PC-9 (cell line): ENCODE measurements around the gene PNKD. TPM values are rescaled to one million over a fixed set of nuclear protein-coding genes. Genes with fewer than 3 reads are reported as not detected.

Source experiments
- BruUV-seq: library from RNA; stranded (reverse); fragments of 400-500 nt; replicated peaks from 2 replicates; lab custom pipeline; 2021; lab: Mats Ljungman, UMichigan
- CTCF ChIA-PET: fragments of 300-600 bp; sonication (Branson Sonifier 250); formaldehyde crosslinking; loops from one replicate; lab custom pipeline; 2022; ENCODE audit warnings: antibody characterized with exemption; lab: Charles Lee
- POLR2A ChIA-PET: fragments of 300-600 bp; sonication (Branson Sonifier 250); formaldehyde crosslinking; loops from one replicate; lab custom pipeline; 2022; ENCODE audit warnings: antibody characterized with exemption; ENCODE audit not compliant: unreplicated experiment; lab: Charles Lee
- DNase-seq, 2 experiments: peaks; one replicate each; pipeline versions ENCODE4 v3.0.0 to v3.0.0-alpha.2; 2015 to 2022; ENCODE audit warnings: mixed read lengths in 1 of 2
- H2AFZ ChIP-seq: fragments of 200-600 bp; sonication (generic); 2 replicates; pipeline ENCODE4 v1.8.1; 2017; ENCODE audit warnings: antibody characterized with exemption
- H3F3A ChIP-seq: fragments of 200-600 bp; sonication (generic); 2 replicates; pipeline ENCODE4 v1.8.1; 2017; ENCODE audit warnings: antibody characterized with exemption, mild to moderate bottlenecking, low read depth; ENCODE audit not compliant: insufficient read depth
- H3K27ac ChIP-seq: fragments of 200-600 bp; sonication (generic); 2 replicates; pipeline ENCODE4 v1.6.1; 2016; ENCODE audit warnings: mixed run types
- H3K27me3 ChIP-seq: fragments of 200-600 bp; sonication (generic); 2 replicates; pipeline ENCODE4 v1.6.1; 2016; ENCODE audit warnings: low read depth, mixed run types; ENCODE audit not compliant: insufficient read depth
- H3K36me3 ChIP-seq: fragments of 200-600 bp; sonication (generic); 2 replicates; pipeline ENCODE4 v1.6.1; 2016; ENCODE audit warnings: low read depth, mixed run types
- H3K4me1 ChIP-seq: fragments of 200-600 bp; sonication (generic); replicated peaks from 2 replicates; pipeline ENCODE4 v1.6.1; 2016; ENCODE audit warnings: mixed run types; ENCODE audit not compliant: insufficient read depth
- H3K4me2 ChIP-seq: fragments of 200-600 bp; sonication (generic); 2 replicates; pipeline ENCODE4 v1.6.1; 2017; ENCODE audit warnings: mixed run types
- H3K4me3 ChIP-seq: fragments of 200-600 bp; sonication (generic); 2 replicates; pipeline ENCODE4 v1.6.1; 2016; ENCODE audit warnings: mixed run types
- H3K79me2 ChIP-seq: fragments of 200-600 bp; sonication (generic); 2 replicates; pipeline ENCODE4 v1.6.1; 2017; ENCODE audit warnings: low read depth, mixed run types
- H3K9me2 ChIP-seq: fragments of 200-600 bp; sonication (generic); 2 replicates; pipeline ENCODE4 v1.8.1; 2017; ENCODE audit warnings: mild to moderate bottlenecking; ENCODE audit not compliant: insufficient read depth
- H3K9me3 ChIP-seq: fragments of 200-600 bp; sonication (generic); 2 replicates; pipeline ENCODE4 v1.8.1; 2016; ENCODE audit warnings: low read depth; ENCODE audit not compliant: insufficient read depth
- H4K20me1 ChIP-seq: fragments of 200-600 bp; sonication (generic); 2 replicates; pipeline ENCODE4 v1.8.1; 2017; ENCODE audit not compliant: insufficient read depth
- EZH2 ChIP-seq: fragments of 200-600 bp; sonication (generic); IDR thresholded peaks from 2 replicates; pipeline ENCODE4 v1.8.0; 2017; ENCODE audit warnings: antibody characterized with exemption, low read depth
- intact Hi-C: fragments of 100-400 bp; cut with micrococcal nuclease; formaldehyde crosslinking; loops from one replicate; pipeline ENCODE4 v1.10.0; 2022; ENCODE audit not compliant: unreplicated experiment
- total RNA-seq: library from RNA; stranded (reverse); gene quantifications from 2 replicates; pipeline ENCODE4 v1.2.3, GENCODE V29; 2021
- TF ChIP-seq, protein P1 (sequence below): fragments of 200-600 bp; sonication (generic); conservative IDR thresholded peaks from 2 replicates; pipeline ENCODE4 v1.6.1; 2017; ENCODE audit warnings: mixed run types, antibody characterized with exemption, mild to moderate bottlenecking, moderate library complexity

PNKD gene
- total RNA-seq, 1 experiment from 2014 or later, result 102 TPM

DNA sequence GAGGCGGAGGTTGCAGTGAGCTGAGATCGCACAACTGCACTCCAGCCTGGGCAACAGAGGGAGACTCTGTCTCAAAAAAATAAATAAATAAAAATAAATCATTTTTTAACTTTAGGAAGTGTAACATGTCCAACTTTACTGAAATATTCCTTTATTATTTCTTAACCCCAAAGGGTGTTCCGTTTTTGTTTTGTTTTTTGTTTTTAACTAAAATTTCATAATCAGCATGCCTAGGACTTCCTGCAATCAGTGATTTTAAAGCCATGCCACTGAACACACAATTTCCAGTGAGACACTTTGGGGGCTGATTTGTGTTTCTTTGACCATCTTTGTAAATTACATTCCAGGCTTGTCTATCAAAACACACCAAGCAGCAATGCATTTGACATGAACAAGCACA, 93.4 kb downstream of the PNKD start:
- no peak overlapping the region for H2AFZ ChIP-seq
- peaks cover 25% of the 10 kb centered on the region for H3F3A ChIP-seq
- H3K9me3 ChIP-seq, result no peaks in the 10 kb centered on the region
- intact Hi-C loops, result no loop called here
- POLR2A ChIA-PET, result no interaction called here
- no peak for TF ChIP-seq EZH2
- TF ChIP-seq, protein P1, sequence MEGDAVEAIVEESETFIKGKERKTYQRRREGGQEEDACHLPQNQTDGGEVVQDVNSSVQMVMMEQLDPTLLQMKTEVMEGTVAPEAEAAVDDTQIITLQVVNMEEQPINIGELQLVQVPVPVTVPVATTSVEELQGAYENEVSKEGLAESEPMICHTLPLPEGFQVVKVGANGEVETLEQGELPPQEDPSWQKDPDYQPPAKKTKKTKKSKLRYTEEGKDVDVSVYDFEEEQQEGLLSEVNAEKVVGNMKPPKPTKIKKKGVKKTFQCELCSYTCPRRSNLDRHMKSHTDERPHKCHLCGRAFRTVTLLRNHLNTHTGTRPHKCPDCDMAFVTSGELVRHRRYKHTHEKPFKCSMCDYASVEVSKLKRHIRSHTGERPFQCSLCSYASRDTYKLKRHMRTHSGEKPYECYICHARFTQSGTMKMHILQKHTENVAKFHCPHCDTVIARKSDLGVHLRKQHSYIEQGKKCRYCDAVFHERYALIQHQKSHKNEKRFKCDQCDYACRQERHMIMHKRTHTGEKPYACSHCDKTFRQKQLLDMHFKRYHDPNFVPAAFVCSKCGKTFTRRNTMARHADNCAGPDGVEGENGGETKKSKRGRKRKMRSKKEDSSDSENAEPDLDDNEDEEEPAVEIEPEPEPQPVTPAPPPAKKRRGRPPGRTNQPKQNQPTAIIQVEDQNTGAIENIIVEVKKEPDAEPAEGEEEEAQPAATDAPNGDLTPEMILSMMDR, result no peak
- no peaks in the 10 kb centered on the region for H3K36me3 ChIP-seq
- no peak overlapping the region for H3K27ac ChIP-seq
- peaks cover 17% of the 10 kb centered on the region for H3K4me1 ChIP-seq
- no TSS peak for BruUV-seq
- H3K79me2 ChIP-seq, result no peaks in the 10 kb centered on the region
- CTCF ChIA-PET, result interaction anchor here (0.6 kb wide), 1 partner anchor 32 kb away, joined by 3 read pairs; no protein-coding TSS in a partner anchor
- DNase-seq, result no peak
- no peaks in the 10 kb centered on the region for H3K27me3 ChIP-seq
- H4K20me1 ChIP-seq, result no peaks in the 10 kb centered on the region
- H3K4me2 ChIP-seq, result no peak overlapping the region
- no peak overlapping the region for H3K4me3 ChIP-seq
- no peaks in the 10 kb centered on the region for H3K9me2 ChIP-seq

DNA sequence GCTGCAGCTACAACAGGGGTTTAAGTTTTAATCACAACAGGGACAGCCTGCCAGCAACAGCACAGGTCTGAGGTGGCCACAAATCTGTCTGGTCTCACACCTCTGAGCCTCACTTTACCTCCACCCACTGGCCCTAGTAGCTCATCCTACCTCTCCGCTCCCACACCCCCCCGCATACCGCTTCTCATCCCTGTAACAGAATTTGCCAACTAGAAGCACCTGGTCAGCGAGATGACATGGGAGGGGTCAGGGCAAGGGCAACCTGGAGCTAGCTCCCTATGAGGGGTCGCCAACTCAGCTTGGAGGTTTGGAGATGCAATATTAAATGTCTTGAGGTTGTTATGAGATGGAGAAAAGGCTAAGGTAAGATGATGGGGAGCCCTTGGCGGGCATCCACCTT, 93.9 kb downstream of the PNKD start:
- no peak overlapping the region for H2AFZ ChIP-seq
- POLR2A ChIA-PET, result no interaction called here
- no peak overlapping the region for H3K27ac ChIP-seq
- H4K20me1 ChIP-seq, result no peaks in the 10 kb centered on the region
- H3K4me2 ChIP-seq, result no peak overlapping the region
- no peak overlapping the region for H3K4me3 ChIP-seq
- H3K9me2 ChIP-seq, result no peaks in the 10 kb centered on the region
- no peak for DNase-seq
- CTCF ChIA-PET, result interaction anchor here (0.6 kb wide), 1 partner anchor 32 kb away, joined by 3 read pairs; no protein-coding TSS in a partner anchor
- intact Hi-C loops, result no loop called here
- peaks cover 25% of the 10 kb centered on the region for H3F3A ChIP-seq
- no peaks in the 10 kb centered on the region for H3K27me3 ChIP-seq
- no peak for TF ChIP-seq EZH2
- TF ChIP-seq, protein P1, result no peak
- H3K36me3 ChIP-seq, result no peaks in the 10 kb centered on the region
- H3K79me2 ChIP-seq, result no peaks in the 10 kb centered on the region
- H3K9me3 ChIP-seq, result no peaks in the 10 kb centered on the region
- peaks cover 12% of the 10 kb centered on the region for H3K4me1 ChIP-seq
- no TSS peak for BruUV-seq

DNA sequence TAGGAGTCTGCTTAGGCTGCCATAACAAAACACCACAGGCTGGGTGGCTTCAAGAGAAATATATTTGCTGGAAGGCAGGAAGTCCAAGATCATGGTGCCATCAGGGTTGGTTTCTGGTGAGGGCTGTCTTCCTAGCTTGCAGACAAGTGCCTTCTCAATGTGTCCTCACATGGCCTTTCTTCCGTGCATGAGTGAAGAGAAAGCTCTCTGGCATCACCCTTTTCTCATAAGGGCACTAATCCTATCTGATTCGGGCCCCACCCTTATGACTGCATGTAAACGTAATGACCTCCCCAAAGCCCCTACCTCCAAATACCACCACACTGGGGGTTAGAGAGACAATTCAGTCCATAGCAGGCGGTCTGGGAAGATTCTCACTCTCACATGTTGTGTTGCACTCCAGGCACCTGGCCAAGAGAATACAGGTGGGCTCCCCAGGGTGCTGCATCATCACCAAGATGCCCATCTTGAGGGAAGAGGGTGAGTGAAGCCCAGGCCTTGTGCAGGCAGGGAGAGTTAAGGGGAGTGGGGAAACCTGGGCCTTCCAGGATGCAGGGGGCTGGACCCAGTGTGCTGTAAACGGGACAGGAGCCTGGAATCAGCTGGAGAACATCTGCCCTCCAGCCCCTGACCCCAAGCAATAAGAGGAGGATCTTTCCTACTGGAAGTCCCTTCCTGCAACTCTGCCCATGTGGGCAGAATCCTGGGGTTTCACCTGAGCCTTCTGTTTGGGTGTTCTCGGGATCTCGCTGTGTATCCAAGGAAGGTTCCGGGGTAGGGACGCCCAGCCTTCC, 96.5 kb downstream of the PNKD start:
- intact Hi-C loops, result no loop called here
- peaks cover 15% of the 10 kb centered on the region for H3F3A ChIP-seq
- no peaks in the 10 kb centered on the region for H3K36me3 ChIP-seq
- H3K4me2 ChIP-seq, result peak overlapping the region; percentile 79
- H4K20me1 ChIP-seq, result no peaks in the 10 kb centered on the region
- H3K4me1 ChIP-seq, result no peaks in the 10 kb centered on the region; the same call in 1 of the 2 replicates
- no peaks in the 10 kb centered on the region for H3K9me3 ChIP-seq
- H2AFZ ChIP-seq, result peak overlapping the region; percentile 84
- TSS peak; percentile 89 for BruUV-seq
- no peak for DNase-seq
- CTCF ChIA-PET, result interaction anchor here (1.0 kb wide), 1 partner anchor 10 kb away, joined by 3 read pairs; the partner anchor contains the start of gene CATIP
- POLR2A ChIA-PET, result no interaction called here
- no peak for TF ChIP-seq EZH2
- TF ChIP-seq, protein P1, result no peak
- no peaks in the 10 kb centered on the region for H3K27me3 ChIP-seq
- peak overlapping the region; percentile 62 for H3K4me3 ChIP-seq
- no peaks in the 10 kb centered on the region for H3K9me2 ChIP-seq
- no peaks in the 10 kb centered on the region for H3K79me2 ChIP-seq
- peak overlapping the region; percentile 51; the same call in 1 of the 2 replicates for H3K27ac ChIP-seq
